COLO668 (cell line): ENCODE measurements around the gene KLF15.

Experiments used
- DNase-seq: peaks from one replicate; lab custom pipeline; 2025; ENCODE audit not compliant: unreplicated experiment; lab: John Stamatoyannopoulos, UW

The KLF15 gene

DNA sequence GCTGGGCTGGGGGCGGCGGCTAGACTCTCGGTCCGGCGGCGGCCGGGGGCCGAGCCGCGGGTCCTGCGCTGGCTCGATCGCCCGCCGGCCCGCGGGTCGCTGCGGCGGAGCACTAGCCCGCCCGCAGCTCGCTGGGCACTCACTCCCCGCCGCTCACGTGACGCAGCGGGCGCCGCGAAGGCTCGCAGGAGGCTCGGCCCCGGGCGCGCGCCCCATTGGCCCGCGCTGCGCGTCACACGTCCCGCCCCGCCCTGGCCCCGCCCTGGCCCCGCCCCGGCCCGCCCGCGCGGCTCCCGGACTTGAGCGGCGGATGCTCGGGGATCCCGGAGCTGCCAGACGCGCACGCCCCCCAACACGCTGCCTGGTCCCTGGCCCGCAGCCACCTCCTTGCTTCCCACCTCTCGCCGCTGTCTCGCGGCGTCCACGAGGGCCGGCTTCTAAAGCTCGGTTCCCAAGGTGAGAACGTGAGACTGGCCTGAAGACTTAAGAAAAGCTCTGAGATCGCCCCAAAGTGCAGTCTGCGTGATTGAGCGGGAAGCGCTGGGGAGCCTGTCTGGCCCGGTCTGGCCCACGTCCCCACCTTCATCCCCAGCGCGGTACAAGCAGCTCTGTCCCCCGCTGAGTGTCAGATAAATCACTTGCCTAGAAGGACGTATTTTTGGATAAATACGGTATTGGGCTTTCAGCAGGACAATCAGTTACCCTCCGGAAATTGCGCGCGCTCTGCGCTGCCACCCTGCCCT is at the start of gene KLF15:
TSS of gene KLF15 (minus strand) at position 114 of the 743 bp plus-strand sequence. CDS start 4,486 bp downstream, outside the sequence.
- DNase-seq: peak; percentile 83

GRCh38 chr3:126406389-126407296 is 49.4 kb upstream of the KLF15 start:
- DNase-seq: no peak

DNA sequence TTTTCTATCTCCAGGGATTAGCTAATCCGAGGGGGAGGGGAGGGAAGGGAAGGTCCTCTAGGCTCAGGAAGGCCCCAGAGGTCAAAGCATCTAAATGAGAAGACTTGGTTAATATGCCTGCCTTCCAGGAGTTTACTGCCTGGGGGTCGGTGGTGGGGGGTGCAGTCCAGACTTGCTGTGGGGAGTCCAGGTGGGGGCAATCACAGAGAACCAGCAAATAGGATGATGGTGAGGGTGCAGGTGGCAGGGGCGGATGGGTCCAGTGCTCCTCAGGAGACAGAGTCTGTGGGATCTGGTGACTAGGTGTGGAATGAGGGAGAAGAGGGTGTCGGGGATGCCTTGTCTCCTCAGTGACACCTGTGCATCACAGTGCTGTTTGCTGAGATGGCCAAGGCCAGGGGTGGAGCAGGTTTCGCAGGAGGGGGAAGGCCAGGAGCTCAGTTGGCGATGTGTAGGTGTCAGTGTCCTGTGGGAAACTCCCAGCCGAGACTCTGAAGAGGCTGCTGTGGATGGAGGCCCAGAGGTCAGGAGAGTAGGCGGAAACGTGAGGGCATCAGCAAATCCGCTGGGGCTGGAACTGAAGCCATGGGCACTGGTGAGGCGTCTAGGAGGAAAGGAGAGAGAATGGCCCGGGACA is 45.6 kb upstream of the KLF15 start:
- no peak for DNase-seq

- DNase-seq: no peak
Observed at GRCh38 chr3:126402178-126402577, 45.0 kb upstream of the KLF15 start.

- DNase-seq: no peak
Observed at GRCh38 chr3:126401611-126402160, 44.5 kb upstream of the KLF15 start.

DNA sequence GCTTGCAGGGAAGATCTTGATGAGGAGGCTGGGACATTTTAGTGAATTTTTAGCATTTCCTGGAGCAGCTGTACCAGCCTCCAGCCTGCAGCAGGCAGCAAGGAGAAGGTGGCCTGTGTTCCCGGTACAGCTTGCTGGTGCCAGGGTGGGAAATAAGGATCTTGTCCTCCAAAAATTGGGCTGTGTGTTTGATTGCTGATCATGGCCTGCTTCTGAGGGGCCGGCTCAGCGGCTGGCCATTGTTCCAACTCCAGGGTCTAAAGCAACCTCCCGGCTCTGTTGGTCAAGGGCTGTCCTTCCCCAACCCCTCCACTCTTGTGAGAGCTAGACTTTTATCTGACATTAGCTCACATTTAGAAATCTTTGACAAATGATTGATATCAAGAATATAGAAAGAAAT is 42.5 kb upstream of the KLF15 start:
- DNase-seq: no peak

GRCh38 chr3:126399351-126399735 is 42.1 kb upstream of the KLF15 start:
- DNase-seq: no peak

- DNase-seq: no peak
Observed at GRCh38 chr3:126398423-126399350, 41.5 kb upstream of the KLF15 start.

GRCh38 chr3:126397610-126398422 is 40.6 kb upstream of the KLF15 start:
- DNase-seq: no peak

GRCh38 chr3:126396536-126396935 is 39.3 kb upstream of the KLF15 start:
- no peak for DNase-seq

DNA sequence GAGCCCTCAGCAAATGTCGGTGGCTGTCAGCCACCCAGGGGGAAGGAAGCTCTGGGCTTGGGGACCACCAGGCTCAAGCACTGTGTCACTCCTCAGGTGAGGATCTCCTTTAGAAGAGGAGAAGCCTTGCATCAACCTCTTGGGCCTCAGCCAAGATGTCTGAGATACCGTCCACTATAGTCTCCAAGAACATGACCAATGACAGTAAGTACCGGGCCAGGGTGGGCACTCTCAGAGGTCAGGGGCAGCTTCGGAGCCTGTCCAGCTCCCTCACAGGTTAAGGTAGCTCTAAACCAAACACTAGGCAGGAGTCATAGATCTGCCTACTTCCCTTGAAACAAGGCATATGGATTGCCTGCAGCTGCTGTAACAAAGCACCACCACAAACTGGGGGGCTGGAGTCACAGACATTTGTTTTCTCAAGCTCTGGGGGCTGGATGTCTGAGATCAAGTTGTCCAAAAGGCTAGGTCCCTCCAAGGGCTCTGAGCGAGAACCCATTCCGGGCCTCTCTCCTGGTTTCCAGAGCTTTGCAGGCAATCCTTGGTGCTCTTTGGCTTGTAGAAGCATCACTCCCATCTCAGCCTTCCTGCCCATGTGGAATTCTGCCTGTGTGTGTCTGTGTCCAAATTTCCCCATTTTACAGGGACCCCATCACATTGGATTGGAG is 38.8 kb upstream of the KLF15 start:
- DNase-seq: no peak

DNA sequence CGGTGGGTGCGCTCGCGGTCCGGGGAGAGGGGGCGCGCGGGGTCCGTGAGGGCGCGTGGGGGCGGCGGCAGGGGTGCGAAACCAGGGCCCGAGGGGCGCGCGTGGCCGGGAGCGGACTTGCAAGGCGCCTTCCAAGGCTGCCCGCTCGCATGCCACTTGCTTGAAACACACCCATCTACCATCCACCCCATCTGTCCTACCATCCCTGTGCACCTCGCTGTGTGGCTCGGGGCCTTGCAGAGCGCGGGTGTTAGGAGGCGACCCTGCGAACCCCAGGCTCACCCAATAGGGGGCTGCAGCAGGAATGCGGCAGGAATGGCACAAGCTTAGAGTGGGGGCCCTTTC is 37.7 kb upstream of the KLF15 start:
- DNase-seq: no peak

DNA sequence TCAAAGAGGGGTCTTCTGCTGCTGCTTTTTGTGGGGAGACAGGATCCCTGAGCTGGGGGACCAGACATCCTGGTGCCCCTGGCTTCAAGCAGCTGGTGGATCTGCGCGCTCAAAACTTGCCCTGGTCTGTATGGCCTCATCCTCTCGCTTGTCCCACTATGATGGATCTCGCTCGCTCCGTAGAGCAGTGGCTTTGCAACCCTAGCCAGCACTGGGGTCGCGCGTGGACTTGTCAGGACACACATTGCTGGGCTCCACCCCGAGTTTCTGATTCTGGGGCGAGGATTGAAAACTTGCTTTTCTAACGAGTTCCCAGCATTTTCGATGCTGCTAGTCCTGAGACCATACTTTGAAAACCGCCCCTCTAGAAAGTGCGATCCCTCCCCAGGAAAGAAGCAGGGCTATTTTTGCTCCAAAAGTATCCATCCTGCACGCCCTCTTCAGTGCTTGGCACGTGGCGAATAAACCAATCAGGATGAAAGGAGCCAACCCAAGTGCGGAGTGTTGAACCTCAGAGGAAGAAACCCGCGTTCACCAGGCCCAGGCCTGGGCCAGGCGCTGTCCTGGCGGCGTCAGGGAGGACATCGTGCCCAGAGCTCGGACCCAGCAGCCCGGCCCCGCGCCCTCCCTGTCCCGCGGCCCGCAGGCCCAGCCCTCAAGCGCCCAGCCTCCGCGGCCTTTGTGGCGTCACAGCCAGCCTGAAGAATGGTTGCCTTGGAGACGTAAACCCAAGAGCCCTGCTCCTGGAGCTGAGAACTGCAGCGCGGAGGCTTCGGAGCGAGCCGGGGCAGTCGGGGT is 37.2 kb upstream of the KLF15 start, which contains the start of gene CFAP100:
TSS of gene CFAP100 (plus strand) at position 731 of the 798 bp plus-strand sequence. CDS start 1,092 bp downstream, outside the sequence.
- no peak for DNase-seq

GRCh38 chr3:126393563-126393962 is 36.4 kb upstream of the KLF15 start:
- no peak for DNase-seq

GRCh38 chr3:126392246-126392645 is 35.0 kb upstream of the KLF15 start:
- no peak for DNase-seq

DNA sequence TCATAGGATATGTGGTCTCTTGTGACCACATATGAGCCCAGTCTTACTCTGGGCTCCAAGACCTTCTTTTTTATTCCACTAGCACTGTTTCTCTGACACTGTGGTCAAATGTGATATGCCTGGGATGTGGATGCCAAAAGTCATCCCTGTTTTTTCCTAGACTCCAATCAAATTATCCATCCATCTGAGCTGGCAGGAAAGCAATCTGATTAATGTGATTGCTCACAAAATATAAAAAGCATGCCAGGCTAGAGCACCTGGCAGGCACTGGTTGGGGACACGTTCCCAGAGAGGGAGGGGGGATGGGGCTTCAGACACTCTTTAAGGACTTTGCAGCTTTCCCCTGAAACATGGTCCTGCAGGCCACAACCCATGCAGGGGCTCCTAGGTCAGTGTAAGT is 34.4 kb upstream of the KLF15 start:
- no peak for DNase-seq

DNA sequence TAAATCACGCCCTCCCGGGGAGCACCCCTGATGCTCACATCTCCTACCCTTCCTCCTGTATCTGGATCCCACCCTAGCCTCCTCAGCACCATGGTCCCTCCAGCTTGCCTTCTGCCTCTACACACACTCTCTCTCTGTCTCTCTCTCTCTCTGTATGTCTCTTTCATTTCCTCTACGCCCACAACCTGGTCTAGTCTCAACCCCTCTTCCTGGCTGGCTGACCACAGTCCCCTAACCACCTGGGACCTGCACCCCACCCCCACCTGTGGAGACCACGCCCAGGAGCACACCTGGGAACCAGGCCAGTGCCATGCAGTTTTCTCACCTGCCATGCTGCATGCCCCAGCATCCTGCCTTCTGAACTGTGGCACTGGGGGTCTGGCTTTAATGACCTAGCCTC is 33.5 kb upstream of the KLF15 start:
- DNase-seq: no peak

DNA sequence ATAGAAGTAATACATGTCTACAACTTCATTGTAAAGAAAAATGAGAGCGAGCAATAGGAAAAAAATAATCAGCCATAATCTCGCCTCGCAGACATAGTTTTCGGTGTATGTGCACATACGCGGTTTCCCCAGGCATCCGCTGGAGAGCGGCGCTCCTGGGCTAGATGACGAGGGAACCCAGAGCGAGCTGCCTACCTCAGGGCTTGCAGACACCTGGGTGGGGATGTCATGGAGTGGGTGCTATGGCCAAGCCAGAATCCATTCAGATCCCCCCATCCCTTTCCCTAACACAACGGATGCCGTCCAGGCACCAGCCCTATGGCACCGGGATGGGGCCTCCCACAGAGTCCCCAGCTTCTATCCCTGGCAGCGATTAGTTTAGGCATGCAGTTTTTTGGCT is 33.0 kb upstream of the KLF15 start:
- no peak for DNase-seq
